Measurements from ENCODE around the gene CAGE1. TPM values are rescaled to one million over a fixed set of nuclear protein-coding genes. Genes with fewer than 3 reads are reported as not detected.

The CAGE1 gene
- total RNA-seq, 2 experiments from 2014 or later, result 0.27 to 1.1 TPM

DNA sequence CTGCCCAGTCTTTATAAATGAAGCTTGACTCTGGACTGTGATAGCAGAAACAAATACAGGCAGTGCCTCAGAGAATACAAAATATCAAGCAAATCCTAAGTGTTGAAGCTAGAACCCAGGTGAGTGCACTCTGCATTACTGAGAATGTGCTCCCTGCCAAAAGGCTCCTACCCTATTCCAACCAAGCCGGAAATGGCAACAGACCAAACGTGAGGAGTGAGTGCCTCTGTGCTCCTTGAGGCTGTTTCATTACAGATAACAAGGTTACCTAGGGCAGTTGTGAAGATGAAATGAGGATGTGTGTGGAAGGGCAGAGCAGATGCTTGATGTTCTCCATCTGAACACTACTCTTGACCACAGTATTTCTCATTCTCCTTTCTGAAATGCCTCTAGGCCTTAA lies 105.9 kb downstream of the CAGE1 start:
- Histone ChIP-seq H3K4me3 (ENCODE audit: low read depth, low read length, poor library complexity, severe bottlenecking) (no peak overlapping the region), H3K4me2 (ENCODE audit: low read length) (no peak overlapping the region), H2AFZ (ENCODE audit: low read length) (no peak overlapping the region), H4K20me1 (ENCODE audit: insufficient read depth, low read length) (no peaks in the 10 kb centered on the region), H3K9me3 (ENCODE audit: low read length) (no peaks in the 10 kb centered on the region), H3K4me1 (ENCODE audit: insufficient read depth, low read length, poor library complexity, severe bottlenecking) (peaks cover 4% of the 10 kb centered on the region), H3K36me3 (ENCODE audit: insufficient read depth, low read length) (peaks cover 52% of the 10 kb centered on the region), H3K9me2 (ENCODE audit: insufficient read depth, low read length) (no peaks in the 10 kb centered on the region), H3K27ac (ENCODE audit: low read depth, low read length, poor library complexity, severe bottlenecking) (no peak overlapping the region), H3K79me2 (ENCODE audit: insufficient read depth, low read depth, low read length) (no peaks in the 10 kb centered on the region)
- CTCF ChIA-PET (ENCODE audit: unreplicated experiment), result no interaction called here
- POLR2A ChIA-PET, result interaction anchor here (0.7 to 1.0 kb wide), 2 partner anchors 9 kb away, joined by 3 to 4 read pairs; no protein-coding TSS in a partner anchor
- intact Hi-C loops (cut with micrococcal nuclease; ENCODE audit: unreplicated experiment), result no loop called here
- TF ChIP-seq, protein P1, sequence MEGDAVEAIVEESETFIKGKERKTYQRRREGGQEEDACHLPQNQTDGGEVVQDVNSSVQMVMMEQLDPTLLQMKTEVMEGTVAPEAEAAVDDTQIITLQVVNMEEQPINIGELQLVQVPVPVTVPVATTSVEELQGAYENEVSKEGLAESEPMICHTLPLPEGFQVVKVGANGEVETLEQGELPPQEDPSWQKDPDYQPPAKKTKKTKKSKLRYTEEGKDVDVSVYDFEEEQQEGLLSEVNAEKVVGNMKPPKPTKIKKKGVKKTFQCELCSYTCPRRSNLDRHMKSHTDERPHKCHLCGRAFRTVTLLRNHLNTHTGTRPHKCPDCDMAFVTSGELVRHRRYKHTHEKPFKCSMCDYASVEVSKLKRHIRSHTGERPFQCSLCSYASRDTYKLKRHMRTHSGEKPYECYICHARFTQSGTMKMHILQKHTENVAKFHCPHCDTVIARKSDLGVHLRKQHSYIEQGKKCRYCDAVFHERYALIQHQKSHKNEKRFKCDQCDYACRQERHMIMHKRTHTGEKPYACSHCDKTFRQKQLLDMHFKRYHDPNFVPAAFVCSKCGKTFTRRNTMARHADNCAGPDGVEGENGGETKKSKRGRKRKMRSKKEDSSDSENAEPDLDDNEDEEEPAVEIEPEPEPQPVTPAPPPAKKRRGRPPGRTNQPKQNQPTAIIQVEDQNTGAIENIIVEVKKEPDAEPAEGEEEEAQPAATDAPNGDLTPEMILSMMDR (conservative IDR thresholded peaks at IDR 0.05; ENCODE audit: low read length), result no peak
- TF ChIP-seq EZH2phosphoT487 (IDR thresholded peaks at IDR 0.05; ENCODE audit: borderline replicate concordance, low read depth, low read length), result no peak
- no TSS peak for BruUV-seq (replicated peaks)
- no peak for DNase-seq (ENCODE audit: low spot score)

- H3K4me2 ChIP-seq (ENCODE audit: low read length), result no peak overlapping the region
- H3K9me2 ChIP-seq (ENCODE audit: insufficient read depth, low read length), result no peaks in the 10 kb centered on the region
- POLR2A ChIA-PET, result interaction anchor here (0.6 to 1.3 kb wide), 2 partner anchors 10 to 23 kb away, joined by 3 read pairs; no protein-coding TSS in a partner anchor
- no peak for DNase-seq (ENCODE audit: low spot score)
- H3K79me2 ChIP-seq (ENCODE audit: insufficient read depth, low read depth, low read length), result no peaks in the 10 kb centered on the region
- TF ChIP-seq EZH2phosphoT487 (IDR thresholded peaks at IDR 0.05; ENCODE audit: borderline replicate concordance, low read depth, low read length), result no peak
- TF ChIP-seq, protein P1 (conservative IDR thresholded peaks at IDR 0.05; ENCODE audit: low read length), result no peak
- no peaks in the 10 kb centered on the region for H4K20me1 ChIP-seq (ENCODE audit: insufficient read depth, low read length)
- H3K4me3 ChIP-seq (ENCODE audit: low read depth, low read length, poor library complexity, severe bottlenecking), result no peak overlapping the region
- no peak overlapping the region for H3K27ac ChIP-seq (ENCODE audit: low read depth, low read length, poor library complexity, severe bottlenecking)
- H3K9me3 ChIP-seq (ENCODE audit: low read length), result no peaks in the 10 kb centered on the region
- intact Hi-C loops (cut with micrococcal nuclease; ENCODE audit: unreplicated experiment), result no loop called here
- peaks cover 38% of the 10 kb centered on the region for H3K36me3 ChIP-seq (ENCODE audit: insufficient read depth, low read length)
- no peak overlapping the region for H2AFZ ChIP-seq (ENCODE audit: low read length)
- H3K4me1 ChIP-seq (ENCODE audit: insufficient read depth, low read length, poor library complexity, severe bottlenecking), result peaks cover 18% of the 10 kb centered on the region
- BruUV-seq (replicated peaks), result no TSS peak
- CTCF ChIA-PET (ENCODE audit: unreplicated experiment), result interaction anchor here (0.5 kb wide), 1 partner anchor 62 kb away, joined by 4 read pairs; no protein-coding TSS in a partner anchor
Measured at GRCh38 chr6:7282097-7282906, 107.2 kb downstream of the CAGE1 start.

Other genes starting within 250 kb of the CAGE1 start
- gene SSR1, start 76.5 kb downstream of the CAGE1 start, total RNA-seq (2014; rRNA removed; shearing (Covaris generic)), result 31.6 and 36.0 TPM in 2 replicates
- 126 and 138 TPM in 2 replicates for gene SSR1, start 76.5 kb downstream of the CAGE1 start, total RNA-seq (2022)
- gene RIOK1, start 66 bp upstream of the CAGE1 start, total RNA-seq (2014; rRNA removed; shearing (Covaris generic)), result 55.0 and 85.0 TPM in 2 replicates
- 35.2 and 43.6 TPM in 2 replicates for gene RIOK1, start 66 bp upstream of the CAGE1 start, total RNA-seq (2022)
- not detected in 2 replicates for gene DSP, start 151.9 kb upstream of the CAGE1 start, total RNA-seq (2014; rRNA removed; shearing (Covaris generic))
- gene DSP, start 151.9 kb upstream of the CAGE1 start, total RNA-seq (2022), result 0.06 TPM in 2 replicates
- gene SNRNP48, start 200.5 kb upstream of the CAGE1 start, total RNA-seq (2014; rRNA removed; shearing (Covaris generic)), result 19.8 and 24.1 TPM in 2 replicates
- gene SNRNP48, start 200.5 kb upstream of the CAGE1 start, total RNA-seq (2022), result 30.2 and 33.4 TPM in 2 replicates

All from OCI-LY7 (cell line).